Measurements from ENCODE around the gene NEUROD2.

DNA sequence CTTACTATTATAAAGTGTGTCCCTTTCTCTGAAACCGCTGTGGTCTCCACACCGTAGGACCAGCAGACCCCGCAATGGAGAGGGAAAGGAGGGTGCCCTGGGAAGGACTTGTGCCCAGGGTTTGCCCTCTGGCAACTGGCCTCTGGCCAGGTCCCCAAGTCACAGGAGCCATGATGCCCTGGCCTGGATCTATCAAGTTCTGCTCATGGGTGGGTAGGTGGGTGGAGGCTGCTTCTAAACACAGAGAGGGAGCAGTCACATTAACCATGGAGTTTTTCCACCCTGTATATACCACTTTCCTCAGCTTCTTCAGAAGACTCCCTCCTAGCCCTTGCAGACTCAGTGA lies 9.4 kb upstream of the NEUROD2 start:
- TF ChIP-seq, protein P1, sequence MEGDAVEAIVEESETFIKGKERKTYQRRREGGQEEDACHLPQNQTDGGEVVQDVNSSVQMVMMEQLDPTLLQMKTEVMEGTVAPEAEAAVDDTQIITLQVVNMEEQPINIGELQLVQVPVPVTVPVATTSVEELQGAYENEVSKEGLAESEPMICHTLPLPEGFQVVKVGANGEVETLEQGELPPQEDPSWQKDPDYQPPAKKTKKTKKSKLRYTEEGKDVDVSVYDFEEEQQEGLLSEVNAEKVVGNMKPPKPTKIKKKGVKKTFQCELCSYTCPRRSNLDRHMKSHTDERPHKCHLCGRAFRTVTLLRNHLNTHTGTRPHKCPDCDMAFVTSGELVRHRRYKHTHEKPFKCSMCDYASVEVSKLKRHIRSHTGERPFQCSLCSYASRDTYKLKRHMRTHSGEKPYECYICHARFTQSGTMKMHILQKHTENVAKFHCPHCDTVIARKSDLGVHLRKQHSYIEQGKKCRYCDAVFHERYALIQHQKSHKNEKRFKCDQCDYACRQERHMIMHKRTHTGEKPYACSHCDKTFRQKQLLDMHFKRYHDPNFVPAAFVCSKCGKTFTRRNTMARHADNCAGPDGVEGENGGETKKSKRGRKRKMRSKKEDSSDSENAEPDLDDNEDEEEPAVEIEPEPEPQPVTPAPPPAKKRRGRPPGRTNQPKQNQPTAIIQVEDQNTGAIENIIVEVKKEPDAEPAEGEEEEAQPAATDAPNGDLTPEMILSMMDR (conservative IDR thresholded peaks at IDR 0.05; ENCODE audit: low read depth in 2 of 2) = no peak
- TF ChIP-seq, protein P2, sequence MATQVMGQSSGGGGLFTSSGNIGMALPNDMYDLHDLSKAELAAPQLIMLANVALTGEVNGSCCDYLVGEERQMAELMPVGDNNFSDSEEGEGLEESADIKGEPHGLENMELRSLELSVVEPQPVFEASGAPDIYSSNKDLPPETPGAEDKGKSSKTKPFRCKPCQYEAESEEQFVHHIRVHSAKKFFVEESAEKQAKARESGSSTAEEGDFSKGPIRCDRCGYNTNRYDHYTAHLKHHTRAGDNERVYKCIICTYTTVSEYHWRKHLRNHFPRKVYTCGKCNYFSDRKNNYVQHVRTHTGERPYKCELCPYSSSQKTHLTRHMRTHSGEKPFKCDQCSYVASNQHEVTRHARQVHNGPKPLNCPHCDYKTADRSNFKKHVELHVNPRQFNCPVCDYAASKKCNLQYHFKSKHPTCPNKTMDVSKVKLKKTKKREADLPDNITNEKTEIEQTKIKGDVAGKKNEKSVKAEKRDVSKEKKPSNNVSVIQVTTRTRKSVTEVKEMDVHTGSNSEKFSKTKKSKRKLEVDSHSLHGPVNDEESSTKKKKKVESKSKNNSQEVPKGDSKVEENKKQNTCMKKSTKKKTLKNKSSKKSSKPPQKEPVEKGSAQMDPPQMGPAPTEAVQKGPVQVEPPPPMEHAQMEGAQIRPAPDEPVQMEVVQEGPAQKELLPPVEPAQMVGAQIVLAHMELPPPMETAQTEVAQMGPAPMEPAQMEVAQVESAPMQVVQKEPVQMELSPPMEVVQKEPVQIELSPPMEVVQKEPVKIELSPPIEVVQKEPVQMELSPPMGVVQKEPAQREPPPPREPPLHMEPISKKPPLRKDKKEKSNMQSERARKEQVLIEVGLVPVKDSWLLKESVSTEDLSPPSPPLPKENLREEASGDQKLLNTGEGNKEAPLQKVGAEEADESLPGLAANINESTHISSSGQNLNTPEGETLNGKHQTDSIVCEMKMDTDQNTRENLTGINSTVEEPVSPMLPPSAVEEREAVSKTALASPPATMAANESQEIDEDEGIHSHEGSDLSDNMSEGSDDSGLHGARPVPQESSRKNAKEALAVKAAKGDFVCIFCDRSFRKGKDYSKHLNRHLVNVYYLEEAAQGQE (IDR thresholded peaks at IDR 0.05; ENCODE audit: unreplicated experiment) = no peak
- no peak for TF ChIP-seq ZNF331 (CRISPR knock-in tag; IDR thresholded peaks at IDR 0.05; ENCODE audit: low read depth)
- no peak for TF ChIP-seq EZH2phosphoT487 (IDR thresholded peaks at IDR 0.05; ENCODE audit: unreplicated experiment)
- no peak for TF ChIP-seq POLR2AphosphoS5 (IDR thresholded peaks at IDR 0.05; ENCODE audit: low read depth)
- no peak for TF ChIP-seq EZH2 (IDR thresholded peaks at IDR 0.05; ENCODE audit: low read depth, unreplicated experiment)
- TF ChIP-seq CREB1 (CRISPR knock-in tag; IDR thresholded peaks at IDR 0.05; ENCODE audit: low read depth) = no peak
- TF ChIP-seq JUNB (IDR thresholded peaks at IDR 0.05; ENCODE audit: unreplicated experiment) = no peak
- TF ChIP-seq, protein P3, sequence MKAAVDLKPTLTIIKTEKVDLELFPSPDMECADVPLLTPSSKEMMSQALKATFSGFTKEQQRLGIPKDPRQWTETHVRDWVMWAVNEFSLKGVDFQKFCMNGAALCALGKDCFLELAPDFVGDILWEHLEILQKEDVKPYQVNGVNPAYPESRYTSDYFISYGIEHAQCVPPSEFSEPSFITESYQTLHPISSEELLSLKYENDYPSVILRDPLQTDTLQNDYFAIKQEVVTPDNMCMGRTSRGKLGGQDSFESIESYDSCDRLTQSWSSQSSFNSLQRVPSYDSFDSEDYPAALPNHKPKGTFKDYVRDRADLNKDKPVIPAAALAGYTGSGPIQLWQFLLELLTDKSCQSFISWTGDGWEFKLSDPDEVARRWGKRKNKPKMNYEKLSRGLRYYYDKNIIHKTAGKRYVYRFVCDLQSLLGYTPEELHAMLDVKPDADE (IDR thresholded peaks at IDR 0.05) = no peak
